ENCODE results near the gene DHX15.

DHX15 gene

GRCh38 chr4:24604558-24605214, 20.3 kb upstream of the DHX15 start:
- Histone ChIP-seq H3K36me3 (no peaks in the 10 kb centered on the region), H3K4me3 (ENCODE audit: low read depth, low read length) (no peak overlapping the region), H3K27me3 (peaks cover 15% of the 10 kb centered on the region), H3K9me3 (no peaks in the 10 kb centered on the region), H3K4me1 (no peaks in the 10 kb centered on the region)
- no peak for TF ChIP-seq CTCF (IDR thresholded peaks at IDR 0.05; ENCODE audit: low read depth, low read length)
- DNase-seq: no peak

- H3K4me3 ChIP-seq (ENCODE audit: low read depth, low read length): no peak overlapping the region
- no peaks in the 10 kb centered on the region for H3K9me3 ChIP-seq
- H3K27me3 ChIP-seq: peaks cover 15% of the 10 kb centered on the region
- no peak for DNase-seq
- no peaks in the 10 kb centered on the region for H3K4me1 ChIP-seq
- TF ChIP-seq CTCF (IDR thresholded peaks at IDR 0.05; ENCODE audit: low read depth, low read length): no peak
- no peaks in the 10 kb centered on the region for H3K36me3 ChIP-seq
These were observed 19.0 kb upstream of the DHX15 start for GRCh38 chr4:24603343-24603742.

- no peaks in the 10 kb centered on the region for H3K9me3 ChIP-seq
- no peak for TF ChIP-seq CTCF (IDR thresholded peaks at IDR 0.05; ENCODE audit: low read depth, low read length)
- no peak for DNase-seq
- no peaks in the 10 kb centered on the region for H3K36me3 ChIP-seq
- H3K27me3 ChIP-seq: peaks cover 15% of the 10 kb centered on the region
- H3K4me3 ChIP-seq (ENCODE audit: low read depth, low read length): no peak overlapping the region
- no peaks in the 10 kb centered on the region for H3K4me1 ChIP-seq
These were observed 16.8 kb upstream of the DHX15 start for GRCh38 chr4:24601121-24601520.

- H3K36me3 ChIP-seq: no peaks in the 10 kb centered on the region
- no peaks in the 10 kb centered on the region for H3K9me3 ChIP-seq
- peaks cover 15% of the 10 kb centered on the region for H3K27me3 ChIP-seq
- H3K4me3 ChIP-seq (ENCODE audit: low read depth, low read length): no peak overlapping the region
- no peak for DNase-seq
- TF ChIP-seq CTCF (IDR thresholded peaks at IDR 0.05; ENCODE audit: low read depth, low read length): no peak
- no peaks in the 10 kb centered on the region for H3K4me1 ChIP-seq
These were observed 14.9 kb upstream of the DHX15 start for GRCh38 chr4:24599275-24599674.

- no peak for TF ChIP-seq CTCF (IDR thresholded peaks at IDR 0.05; ENCODE audit: low read depth, low read length)
- DNase-seq: no peak
- Histone ChIP-seq H3K4me3 (ENCODE audit: low read depth, low read length) (no peak overlapping the region), H3K4me1 (no peaks in the 10 kb centered on the region), H3K9me3 (no peaks in the 10 kb centered on the region), H3K27me3 (peaks cover 16% of the 10 kb centered on the region), H3K36me3 (no peaks in the 10 kb centered on the region)
These were observed 13.7 kb upstream of the DHX15 start for GRCh38 chr4:24598025-24598424.

GRCh38 chr4:24595659-24596058, 11.3 kb upstream of the DHX15 start:
- H3K9me3 ChIP-seq: no peaks in the 10 kb centered on the region
- H3K4me1 ChIP-seq: no peaks in the 10 kb centered on the region
- no peak for TF ChIP-seq CTCF (IDR thresholded peaks at IDR 0.05; ENCODE audit: low read depth, low read length)
- DNase-seq: no peak
- H3K27me3 ChIP-seq: peaks cover 2% of the 10 kb centered on the region; the same call in 1 of the 2 replicates
- H3K36me3 ChIP-seq: no peaks in the 10 kb centered on the region
- no peak overlapping the region for H3K4me3 ChIP-seq (ENCODE audit: low read depth, low read length)
